SK-N-SH treated with all-trans-retinoic acid at 6 μM for 48 hours (cell line): Measurements from ENCODE around the gene PSAPL1.

ENCODE experiments used
- ATAC-seq: fragments of 200-7000 bp; cut with Tn5 transposase; 3 replicates; pipeline ENCODE4 v1.9.1; 2020; ENCODE audit warnings: mild to moderate bottlenecking, moderate library complexity
- CSDC2 ChIP-seq: fragments of 250-450 bp; sonication (Bioruptor Pico); IDR thresholded peaks from 2 replicates; pipeline ENCODE4 v1.5.0; 2020; ENCODE audit warnings: mild to moderate bottlenecking, moderate library complexity
- CSRNP3 ChIP-seq: fragments of 250-450 bp; sonication (Bioruptor Pico); IDR thresholded peaks from 2 replicates; pipeline ENCODE4 v1.5.1; 2021; ENCODE audit warnings: mild to moderate bottlenecking, moderate library complexity
- GLIS3 ChIP-seq: fragments of 250-450 bp; sonication (Bioruptor Pico); IDR thresholded peaks from 2 replicates; pipeline ENCODE4 v1.5.0; 2020; ENCODE audit warnings: mild to moderate bottlenecking, moderate library complexity
- ISL1 ChIP-seq: fragments of 250-450 bp; sonication (Bioruptor Pico); IDR thresholded peaks from 2 replicates; pipeline ENCODE4 v2.1.2; 2022; ENCODE audit warnings: mild to moderate bottlenecking, moderate library complexity
- PATZ1 ChIP-seq: fragments of 250-450 bp; sonication (Bioruptor Pico); IDR thresholded peaks from 2 replicates; pipeline ENCODE4 v1.8.0; 2020; ENCODE audit warnings: mild to moderate bottlenecking, moderate library complexity, borderline replicate concordance
- TCF4 ChIP-seq: fragments of 250-450 bp; sonication (Bioruptor Pico); IDR thresholded peaks from 2 replicates; pipeline ENCODE4 v1.8.0; 2021; ENCODE audit warnings: mild to moderate bottlenecking, moderate library complexity, borderline replicate concordance
- TSHZ2 ChIP-seq: fragments of 250-450 bp; sonication (Bioruptor Pico); IDR thresholded peaks from 2 replicates; pipeline ENCODE4 v1.5.0; 2020; ENCODE audit warnings: mild to moderate bottlenecking, moderate library complexity
- ZFP3 ChIP-seq: fragments of 250-450 bp; sonication (Bioruptor Pico); IDR thresholded peaks from 2 replicates; pipeline ENCODE4 v1.5.0; 2020; ENCODE audit warnings: mild to moderate bottlenecking, moderate library complexity
- ZFP30 ChIP-seq: fragments of 450-650 bp; formaldehyde crosslinking; IDR thresholded peaks from 2 replicates; pipeline ENCODE4 v1.5.0; 2022; ENCODE audit warnings: mild to moderate bottlenecking, moderate library complexity
- ZNF565 ChIP-seq: fragments of 450-650 bp; formaldehyde crosslinking; conservative IDR thresholded peaks from 2 replicates; pipeline ENCODE4 v1.5.0; 2020; ENCODE audit warnings: low read depth, mild to moderate bottlenecking, moderate library complexity
- ZNF70 ChIP-seq: fragments of 450-650 bp; formaldehyde crosslinking; IDR thresholded peaks from 2 replicates; pipeline ENCODE4 v1.5.0; 2020; ENCODE audit warnings: mild to moderate bottlenecking, moderate library complexity

The PSAPL1 gene

GRCh38 chr4:7381221-7381889 lies 53.4 kb downstream of the PSAPL1 start:
- peak; percentile 41; the same call in 2 of the 3 replicates for ATAC-seq
- TF ChIP-seq CSDC2 (CRISPR knock-in tag) (no peak), PATZ1 (CRISPR knock-in tag) (no peak), TSHZ2 (CRISPR knock-in tag) (no peak), ISL1 (CRISPR knock-in tag) (no peak), GLIS3 (CRISPR knock-in tag) (no peak), ZNF565 (CRISPR knock-in tag) (no peak), ZFP3 (CRISPR knock-in tag) (no peak), TCF4 (no peak), ZFP30 (CRISPR knock-in tag) (no peak), ZNF70 (CRISPR knock-in tag) (no peak), CSRNP3 (CRISPR knock-in tag) (no peak)
